Measurements from ENCODE around the gene DMPK.

- TF ChIP-seq EP300 (IDR thresholded peaks at IDR 0.05; ENCODE audit: low read depth) (no peak), CTCF (IDR thresholded peaks at IDR 0.05) (no peak), POLR2AphosphoS5 (IDR thresholded peaks at IDR 0.05) (no peak), POLR2A (IDR thresholded peaks at IDR 0.05) (no peak)
Measured at GRCh38 chr19:45764475-45764874, 17.8 kb downstream of the DMPK start.

All from transverse colon (tissue), 4 donors.